Astrocyte of the cerebellum (primary cell): ENCODE measurements around the gene HBD.

Source experiments
- DNase-seq: peaks from one replicate; pipeline ENCODE4 v3.0.0-alpha.2; 2011; ENCODE audit warnings: low read depth
- H3K4me3 ChIP-seq: 2 replicates; pipeline ENCODE4 v1.5.1; 2011; ENCODE audit warnings: mild to moderate bottlenecking, low read depth, low read length, moderate library complexity
- in situ Hi-C: cut with HindIII; loops from 2 replicates; pipeline ENCODE4 v1.10.0; 2017; ENCODE audit warnings: low sequenced_read_pairs
- TF ChIP-seq, protein P1 (sequence below): IDR thresholded peaks from 2 replicates; pipeline ENCODE4 v1.5.1; 2012; ENCODE audit warnings: low read length, low read depth, moderate library complexity, mild to moderate bottlenecking; ENCODE audit errors: missing control alignments

Gene HBD

DNA sequence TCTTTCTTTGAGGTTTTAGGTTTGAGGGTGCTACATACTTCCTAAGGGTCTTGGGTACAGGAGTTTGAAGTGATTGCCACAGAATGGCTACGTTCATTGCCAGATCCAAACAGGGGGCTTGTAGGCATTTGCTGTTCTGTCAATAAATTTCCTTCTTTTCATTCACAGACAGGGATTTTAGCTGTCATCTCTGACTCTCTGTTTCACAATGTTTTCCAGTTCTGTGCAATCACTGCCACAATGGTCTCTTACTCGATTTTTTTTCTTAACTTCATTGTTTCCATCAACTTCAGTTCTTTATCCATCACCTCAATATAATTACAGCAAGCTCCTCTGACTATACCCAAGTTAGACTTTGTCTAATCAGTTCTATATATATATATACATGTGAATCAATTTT, 6.2 kb upstream of the HBD start:
- no peak for DNase-seq
- TF ChIP-seq, protein P1, sequence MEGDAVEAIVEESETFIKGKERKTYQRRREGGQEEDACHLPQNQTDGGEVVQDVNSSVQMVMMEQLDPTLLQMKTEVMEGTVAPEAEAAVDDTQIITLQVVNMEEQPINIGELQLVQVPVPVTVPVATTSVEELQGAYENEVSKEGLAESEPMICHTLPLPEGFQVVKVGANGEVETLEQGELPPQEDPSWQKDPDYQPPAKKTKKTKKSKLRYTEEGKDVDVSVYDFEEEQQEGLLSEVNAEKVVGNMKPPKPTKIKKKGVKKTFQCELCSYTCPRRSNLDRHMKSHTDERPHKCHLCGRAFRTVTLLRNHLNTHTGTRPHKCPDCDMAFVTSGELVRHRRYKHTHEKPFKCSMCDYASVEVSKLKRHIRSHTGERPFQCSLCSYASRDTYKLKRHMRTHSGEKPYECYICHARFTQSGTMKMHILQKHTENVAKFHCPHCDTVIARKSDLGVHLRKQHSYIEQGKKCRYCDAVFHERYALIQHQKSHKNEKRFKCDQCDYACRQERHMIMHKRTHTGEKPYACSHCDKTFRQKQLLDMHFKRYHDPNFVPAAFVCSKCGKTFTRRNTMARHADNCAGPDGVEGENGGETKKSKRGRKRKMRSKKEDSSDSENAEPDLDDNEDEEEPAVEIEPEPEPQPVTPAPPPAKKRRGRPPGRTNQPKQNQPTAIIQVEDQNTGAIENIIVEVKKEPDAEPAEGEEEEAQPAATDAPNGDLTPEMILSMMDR: no peak
- no peak overlapping the region for H3K4me3 ChIP-seq
- in situ Hi-C loops: no loop called here

DNA sequence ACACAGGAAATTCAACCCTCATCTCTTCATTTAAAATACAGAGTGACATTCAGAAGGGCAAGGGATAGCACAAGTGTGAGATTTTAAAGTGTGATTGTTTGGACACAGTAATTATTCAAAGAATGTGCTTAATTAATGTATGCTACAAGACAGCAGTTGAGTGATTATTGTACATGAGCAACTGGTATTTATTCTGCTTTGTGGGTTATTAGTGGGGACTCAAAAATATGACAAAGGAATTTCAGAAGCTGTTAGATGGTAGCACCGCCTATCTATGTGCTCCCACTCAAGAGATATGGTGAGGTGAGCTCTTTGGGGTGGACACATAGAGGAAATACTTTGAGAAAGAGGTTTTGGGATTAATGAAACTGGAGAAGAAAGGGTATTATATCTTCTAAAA, 5.8 kb upstream of the HBD start:
- no peak for DNase-seq
- H3K4me3 ChIP-seq: no peak overlapping the region
- TF ChIP-seq, protein P1: no peak
- in situ Hi-C loops: no loop called here

DNA sequence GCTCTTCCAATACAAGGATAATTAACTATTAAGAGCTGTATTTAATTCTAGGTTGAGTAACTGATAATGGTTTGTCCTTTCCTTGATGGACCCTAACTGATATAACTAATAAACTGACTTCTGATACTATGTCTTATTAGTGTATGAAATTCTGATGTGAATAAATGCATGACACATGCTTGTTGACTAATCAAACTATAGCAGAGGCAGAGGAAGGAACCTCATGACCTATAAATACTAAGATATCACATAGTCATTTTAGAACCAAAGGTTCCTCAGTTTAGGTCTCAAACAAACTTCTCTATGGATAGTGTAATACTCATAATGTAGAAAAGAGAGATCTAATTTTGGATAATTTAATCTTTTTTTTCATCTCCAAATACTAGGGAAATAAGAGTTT, 4.8 kb upstream of the HBD start:
- in situ Hi-C loops: no loop called here
- TF ChIP-seq, protein P1: no peak
- no peak for DNase-seq
- H3K4me3 ChIP-seq: no peak overlapping the region

DNA sequence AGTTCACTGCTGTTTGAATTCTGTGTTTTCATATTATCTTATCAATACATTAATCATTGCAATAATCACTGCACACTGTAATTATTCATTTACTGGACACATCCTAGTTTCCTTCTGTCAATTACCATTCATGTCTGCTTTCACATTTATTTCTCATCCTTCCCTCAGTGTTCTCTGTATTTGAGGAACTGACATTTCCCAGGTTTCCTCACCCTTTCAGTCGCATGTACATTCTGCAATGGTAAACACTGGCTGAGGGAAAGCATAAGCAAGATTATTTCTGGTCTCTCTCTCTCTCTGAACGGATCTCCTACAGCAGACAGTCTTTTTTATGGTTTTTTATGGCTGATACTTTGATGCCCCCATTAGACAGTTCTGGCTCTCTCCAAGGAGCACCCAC, 4.2 kb upstream of the HBD start:
- in situ Hi-C loops: no loop called here
- TF ChIP-seq, protein P1: no peak
- DNase-seq: no peak
- no peak overlapping the region for H3K4me3 ChIP-seq

DNA sequence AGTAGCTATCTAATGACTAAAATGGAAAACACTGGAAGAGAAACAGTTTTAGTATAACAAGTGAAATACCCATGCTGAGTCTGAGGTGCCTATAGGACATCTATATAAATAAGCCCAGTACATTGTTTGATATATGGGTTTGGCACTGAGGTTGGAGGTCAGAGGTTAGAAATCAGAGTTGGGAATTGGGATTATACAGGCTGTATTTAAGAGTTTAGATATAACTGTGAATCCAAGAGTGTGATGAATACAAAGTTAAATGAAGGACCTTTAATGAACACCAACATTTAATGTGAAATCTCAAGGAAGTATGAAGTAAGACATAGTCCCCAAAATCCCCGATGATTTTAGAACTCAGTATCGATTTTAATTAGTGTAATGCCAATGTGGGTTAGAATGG, 3.1 kb upstream of the HBD start:
- no peak for DNase-seq
- TF ChIP-seq, protein P1: no peak
- in situ Hi-C loops: no loop called here

DNA sequence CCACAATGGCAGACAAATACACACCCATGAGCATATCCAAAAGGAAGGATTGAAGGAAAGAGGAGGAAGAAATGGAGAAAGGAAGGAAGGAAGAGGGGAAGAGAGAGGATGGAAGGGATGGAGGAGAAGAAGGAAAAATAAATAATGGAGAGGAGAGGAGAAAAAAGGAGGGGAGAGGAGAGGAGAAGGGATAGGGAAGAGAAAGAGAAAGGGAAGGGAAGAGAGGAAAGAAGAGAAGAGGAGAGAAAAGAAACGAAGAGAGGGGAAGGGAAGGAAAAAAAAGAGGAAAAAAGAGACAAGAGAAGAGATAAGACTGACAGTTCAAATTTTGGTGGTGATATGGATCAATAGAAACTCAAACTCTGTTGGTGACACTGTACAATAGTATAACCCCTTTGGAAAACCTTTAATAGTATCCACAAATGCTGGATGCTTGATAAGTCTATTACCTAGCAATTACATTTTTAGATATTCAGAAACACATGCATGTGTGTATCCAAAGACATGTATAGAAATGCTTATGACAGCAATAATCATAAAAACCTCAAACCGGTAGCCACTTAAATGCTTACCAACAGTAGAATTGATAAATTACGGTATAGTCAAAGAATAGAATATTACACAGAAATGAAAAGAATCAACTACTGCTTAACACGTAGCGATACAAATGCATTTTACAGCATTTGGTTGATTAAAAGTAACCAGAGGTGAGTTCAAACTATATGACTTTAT, 1.2 kb upstream of the HBD start:
- H3K4me3 ChIP-seq: no peak overlapping the region
- TF ChIP-seq, protein P1: no peak
- in situ Hi-C loops: no loop called here
- no peak for DNase-seq

More for the DNA sequence above, 3.1 kb upstream of the HBD start:
- H3K4me3 ChIP-seq: no peak overlapping the region
